Measurements from ENCODE around the gene DMD. TPM values are rescaled to one million over a fixed set of nuclear protein-coding genes. Genes with fewer than 3 reads are reported as not detected.
"Not testable (repeated sequence)": the region's sequence is repeated elsewhere in the genome, so short reads cannot be mapped to it uniquely, and the experiment has no call there.

DMD gene
- total RNA-seq, 1 donor from 2014 or later = 61.6 TPM

DNA sequence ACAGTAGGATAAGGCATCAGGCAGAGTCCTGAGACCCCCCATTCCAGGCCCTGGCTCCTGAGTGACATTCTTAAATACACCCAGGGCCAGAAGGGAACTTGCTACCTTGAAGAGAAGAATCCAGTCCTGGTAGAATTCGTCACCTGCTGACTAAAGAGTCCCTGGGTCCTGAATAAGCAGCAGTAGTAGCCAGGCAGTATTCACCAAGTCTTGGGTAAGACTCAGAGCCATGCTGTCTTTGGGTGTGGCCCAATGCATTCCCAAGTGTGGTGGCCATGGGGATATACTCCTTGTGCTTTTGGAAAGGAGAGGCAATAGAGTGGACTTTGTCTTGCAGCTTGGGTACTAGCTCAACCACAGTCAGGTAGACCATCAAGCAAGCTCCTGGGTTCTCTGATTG, 359.1 kb downstream of the DMD start:
- DNase-seq (ENCODE audit: low spot score) = no peak

DNA sequence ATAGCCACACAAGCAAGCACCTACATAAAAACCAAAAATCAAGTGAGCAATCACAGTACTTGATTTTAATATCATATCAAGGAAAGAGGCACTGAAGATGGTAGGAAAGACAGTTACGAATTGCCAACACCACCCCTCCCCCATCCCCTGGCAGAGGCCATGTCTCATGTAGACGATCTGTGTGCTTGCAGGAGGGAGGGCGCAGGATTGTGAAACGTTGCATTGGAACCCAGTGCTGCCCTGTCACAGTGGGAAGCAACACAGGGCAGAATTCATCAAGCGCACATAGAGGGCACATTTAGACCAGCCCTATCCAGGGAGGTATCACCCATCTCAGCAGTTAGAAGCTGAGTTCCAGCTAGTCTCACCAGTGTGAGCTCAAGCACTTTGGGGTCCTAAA, 359.8 kb downstream of the DMD start:
- no peak for DNase-seq (ENCODE audit: low spot score)

DNA sequence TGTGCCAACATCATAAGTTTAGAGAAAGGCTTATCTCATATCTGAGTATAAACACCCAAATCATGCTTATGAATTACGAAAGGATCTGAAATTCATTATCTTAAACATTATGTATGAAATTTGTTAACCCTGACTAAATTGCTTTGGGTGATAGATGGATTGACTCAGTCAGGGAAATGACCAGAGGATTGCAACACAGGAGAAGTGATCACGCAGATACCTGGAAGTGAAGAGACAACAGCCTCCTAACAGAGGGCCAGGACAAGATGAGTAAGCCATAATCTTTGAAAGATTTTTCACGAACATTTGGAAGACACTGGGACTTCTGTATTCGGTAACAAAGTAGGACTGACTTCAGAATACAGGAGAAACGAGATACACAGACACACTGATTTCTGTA, 363.4 kb downstream of the DMD start:
- DNase-seq (ENCODE audit: low spot score) = no peak

DNA sequence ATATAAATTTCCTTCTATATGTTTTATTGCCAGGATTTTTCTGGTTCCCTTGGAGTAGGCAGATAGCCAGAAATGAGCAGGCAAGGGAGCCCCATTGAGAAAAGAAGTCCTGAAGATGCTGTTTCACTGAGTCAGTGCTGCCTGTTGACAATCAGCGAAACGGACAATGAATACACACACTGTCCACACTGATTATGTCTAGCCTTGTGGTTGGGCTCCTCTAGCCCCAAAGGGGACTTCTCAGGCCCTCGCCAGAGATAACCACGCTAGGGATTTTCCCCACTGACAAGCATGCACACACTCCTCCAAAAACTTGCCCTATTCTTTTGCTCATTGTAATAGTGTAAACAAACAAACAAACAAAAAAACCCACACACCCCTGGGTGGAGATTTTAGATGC, 369.3 kb downstream of the DMD start:
- DNase-seq (ENCODE audit: low spot score) = no peak

DNA sequence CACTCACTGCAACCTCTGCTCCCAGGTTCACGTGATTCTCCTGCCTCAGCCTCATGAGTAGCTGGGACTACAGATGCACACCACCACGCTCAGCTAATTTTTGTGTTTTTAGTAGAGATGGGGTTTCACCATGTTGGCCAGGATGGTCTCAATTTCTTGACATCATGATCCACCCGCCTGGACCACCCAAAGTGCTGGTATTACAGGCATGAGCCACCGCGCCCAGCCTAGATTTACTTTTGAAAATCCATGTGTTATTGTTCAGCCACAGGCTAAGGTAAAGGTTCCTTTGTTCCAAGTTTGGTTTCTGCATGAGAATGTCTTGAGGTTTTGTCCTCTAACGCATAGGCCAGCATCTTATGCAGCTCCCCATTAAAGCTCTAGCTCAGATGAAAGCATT, 371.6 kb downstream of the DMD start:
- no peak for DNase-seq (ENCODE audit: low spot score)

DNA sequence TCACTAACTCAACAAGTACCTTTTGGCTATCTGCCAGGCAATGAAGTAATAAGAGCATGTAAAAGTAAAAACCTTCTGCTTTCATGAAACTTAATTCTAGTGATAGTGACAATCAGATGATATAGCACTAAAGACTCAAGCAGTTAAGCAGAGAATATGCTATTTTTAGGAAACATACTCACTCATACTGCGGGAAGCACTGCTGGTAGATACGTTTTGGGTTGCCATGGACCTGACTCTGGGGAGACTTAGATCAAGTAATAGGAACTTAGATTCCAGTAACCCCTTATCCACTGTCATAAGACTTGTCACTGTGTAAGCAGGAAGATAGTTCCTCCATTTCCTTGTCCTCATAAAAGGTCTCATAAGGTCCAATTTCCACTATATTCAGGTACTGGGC, 386.3 kb downstream of the DMD start:
- DNase-seq (ENCODE audit: low spot score) = no peak

DNA sequence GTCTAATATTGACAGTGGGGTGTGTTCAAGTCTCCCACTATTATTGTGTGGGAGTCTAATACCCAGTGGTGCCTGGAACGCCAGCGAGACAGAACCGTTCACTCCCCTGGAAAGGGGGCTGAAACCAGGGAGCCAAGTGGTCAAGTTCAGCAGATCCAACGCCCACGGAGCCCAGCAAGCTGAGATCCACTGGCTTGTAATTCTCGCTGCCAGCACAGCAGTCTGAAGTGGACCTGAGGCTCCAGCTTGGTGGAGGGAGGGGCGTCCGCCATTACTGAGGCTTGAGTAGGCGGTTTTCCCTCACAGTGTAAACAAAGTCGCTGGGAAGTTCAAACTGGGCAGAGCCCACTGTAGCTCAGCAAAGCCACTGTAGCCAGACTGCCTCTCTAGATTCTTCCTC, 407.3 kb downstream of the DMD start:
- no peak for DNase-seq (ENCODE audit: low spot score)

DNA sequence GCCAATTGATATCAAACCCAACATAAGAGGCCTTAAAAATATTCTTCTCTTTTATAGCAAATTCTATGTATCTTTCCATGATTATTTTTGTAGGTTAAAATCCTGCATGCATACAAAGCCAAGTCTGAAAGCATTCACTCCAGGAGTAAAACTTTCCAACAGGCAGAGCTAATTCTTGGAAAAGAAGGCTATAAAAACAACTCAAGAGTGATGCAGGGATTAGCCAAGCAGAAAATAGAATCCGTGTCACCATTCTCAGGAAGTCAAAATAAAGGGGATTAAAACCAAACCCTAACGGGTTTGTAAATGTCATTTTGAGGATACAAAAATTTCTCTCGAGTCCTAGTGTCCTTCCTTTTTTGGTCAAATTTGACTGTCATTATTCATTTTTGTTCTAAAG, 412.4 kb downstream of the DMD start:
- DNase-seq (ENCODE audit: low spot score) = no peak

DNA sequence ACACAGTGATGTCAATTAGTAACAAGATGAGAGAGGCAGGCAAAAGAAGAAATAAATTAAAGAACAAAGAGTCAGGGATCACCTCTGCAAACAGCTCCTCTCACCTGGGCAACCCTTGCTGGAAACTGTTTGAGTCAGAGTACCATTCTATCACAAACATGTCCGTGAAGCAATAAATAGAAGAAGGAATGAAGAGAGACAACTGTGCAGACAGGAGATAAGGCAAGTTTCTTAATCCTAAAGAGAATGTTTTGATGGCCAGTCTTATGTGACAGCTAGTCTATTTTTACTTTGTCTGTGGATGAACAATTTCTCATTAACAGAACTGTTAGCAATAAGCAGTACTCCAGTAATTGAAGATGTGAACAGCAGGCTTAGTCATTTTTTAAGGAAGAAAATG, 422.4 kb downstream of the DMD start:
- DNase-seq (ENCODE audit: low spot score) = no peak

DNA sequence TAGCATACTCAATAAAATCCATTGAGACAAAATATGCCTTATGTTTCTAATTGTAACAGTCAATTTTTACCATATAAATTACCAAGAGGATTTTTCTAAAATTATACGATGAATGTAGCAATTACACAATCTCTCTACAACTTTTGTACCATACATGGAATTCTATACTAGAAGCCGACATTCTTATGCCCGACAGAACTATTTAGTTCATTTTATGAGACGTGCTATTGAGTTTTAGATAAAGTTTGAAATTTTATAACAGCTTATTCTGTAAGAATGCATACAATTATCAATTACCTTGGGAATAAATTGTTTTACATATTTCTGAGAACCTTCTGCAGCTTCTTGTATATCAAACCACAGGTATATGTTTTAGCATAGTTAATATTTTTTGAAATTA, 431.2 kb downstream of the DMD start:
- no peak for DNase-seq (ENCODE audit: low spot score)

DNA sequence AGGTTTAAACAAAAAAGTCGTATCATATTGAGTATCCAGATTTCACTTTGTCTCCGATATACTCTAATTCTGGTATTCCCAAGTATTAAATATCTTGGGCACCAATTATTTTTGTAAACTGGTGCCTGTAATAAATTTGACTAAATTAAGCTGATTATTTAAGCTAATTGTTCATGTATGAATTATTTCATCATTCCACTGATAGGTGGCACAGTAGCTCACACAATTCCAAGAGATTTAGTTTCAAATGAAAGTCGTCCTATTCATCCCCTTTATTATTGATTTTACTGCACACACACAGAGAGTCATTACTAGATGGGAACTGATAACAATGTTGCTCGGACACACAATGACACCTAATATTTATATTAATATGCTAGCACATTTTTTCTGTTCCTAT, 432.4 kb downstream of the DMD start:
- DNase-seq (ENCODE audit: low spot score) = no peak

DNA sequence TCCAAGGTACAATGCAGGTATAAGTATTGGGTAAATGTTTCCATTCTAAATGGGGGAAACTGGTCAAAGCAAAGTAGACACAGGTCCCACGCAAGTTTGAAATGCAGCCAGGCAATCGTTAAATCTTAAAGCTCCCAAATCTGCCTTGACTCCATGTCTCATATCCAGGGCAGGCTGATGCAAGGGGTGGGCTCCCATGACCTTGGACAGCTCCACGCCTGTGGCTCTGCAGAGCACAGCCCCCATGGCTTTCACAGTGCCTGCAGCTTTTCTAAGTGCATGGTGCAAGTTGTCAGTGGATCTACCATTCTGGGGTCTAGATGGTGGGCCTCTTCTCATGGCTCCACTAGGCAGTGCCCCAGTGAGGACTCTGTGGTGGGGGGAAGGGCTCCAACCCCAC, 436.4 kb downstream of the DMD start:
- DNase-seq (ENCODE audit: low spot score) = no peak

DNA sequence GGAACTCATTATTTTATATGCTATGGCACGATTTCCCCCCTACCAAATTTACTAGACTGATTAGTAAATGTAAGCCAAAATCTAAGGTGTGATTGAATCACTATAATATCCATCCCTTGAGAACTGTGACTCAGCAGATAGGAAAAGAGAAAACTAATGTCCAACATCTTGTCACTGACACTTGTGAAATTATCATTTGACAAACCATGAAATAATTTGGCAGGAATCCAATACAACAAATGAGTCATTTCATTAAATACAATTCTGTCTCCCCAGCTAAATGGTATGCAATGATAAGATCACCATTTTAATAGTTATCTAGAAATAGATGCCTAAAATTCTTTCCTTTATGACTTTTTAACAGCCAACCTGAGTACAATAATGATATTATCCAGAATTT, 462.3 kb downstream of the DMD start:
- no peak for DNase-seq (ENCODE audit: low spot score)

DNA sequence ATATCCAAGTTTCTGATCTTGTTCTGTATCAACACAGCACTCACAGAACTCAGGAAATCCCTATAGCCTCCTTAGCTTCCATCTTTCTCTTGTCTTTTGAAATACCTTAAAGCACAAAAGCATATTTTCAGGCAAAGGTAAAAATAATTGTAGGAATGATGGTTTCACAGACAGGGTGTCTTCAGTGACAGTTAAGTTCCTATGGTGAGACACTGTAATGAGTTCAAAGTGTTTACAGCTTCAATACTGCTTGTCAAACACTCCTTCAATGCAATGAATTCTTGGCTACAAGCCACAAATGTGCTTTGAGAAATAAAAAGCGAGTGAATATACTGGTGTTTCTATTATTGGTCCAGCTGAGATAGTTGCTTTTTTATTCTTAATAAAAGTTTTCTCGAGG, 466.0 kb downstream of the DMD start:
- no peak for DNase-seq (ENCODE audit: low spot score)

DNA sequence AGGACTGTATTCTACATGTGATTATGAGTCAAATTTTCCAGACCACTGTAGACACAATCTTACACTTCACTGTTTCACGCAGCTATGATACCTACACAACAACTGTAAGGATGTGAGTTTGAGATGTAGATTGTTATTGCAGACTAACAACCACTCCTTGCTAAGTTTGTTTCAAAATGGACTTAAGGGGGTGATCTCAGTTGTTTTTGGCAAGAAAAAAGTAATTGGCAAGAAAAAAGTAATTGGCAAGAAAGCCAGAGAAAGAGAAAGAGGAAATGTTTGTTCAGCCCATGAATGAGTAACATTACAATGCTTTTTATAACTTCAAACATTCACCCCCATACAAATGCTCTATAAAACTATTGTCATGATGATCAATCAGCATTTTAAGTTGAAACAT, 466.4 kb downstream of the DMD start:
- no peak for DNase-seq (ENCODE audit: low spot score)

DNA sequence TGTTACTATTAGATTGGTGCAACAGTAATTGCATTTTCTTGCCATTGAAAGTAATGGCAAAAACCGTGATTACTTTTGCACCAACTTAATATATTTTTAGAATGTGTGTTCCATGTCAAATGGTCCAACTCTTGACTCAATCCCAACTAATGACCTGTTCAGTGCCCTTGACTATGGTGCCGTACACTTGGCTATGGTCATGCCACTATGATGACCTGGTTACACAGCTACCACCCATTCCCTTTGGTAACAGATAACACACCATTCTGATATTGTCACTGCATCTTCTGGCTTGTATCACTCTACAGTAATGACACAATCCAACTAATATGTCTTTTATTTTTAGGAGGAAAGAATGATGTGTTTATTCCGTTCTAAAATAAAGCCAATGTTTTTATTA, 469.4 kb downstream of the DMD start:
- no peak for DNase-seq (ENCODE audit: low spot score)

DNA sequence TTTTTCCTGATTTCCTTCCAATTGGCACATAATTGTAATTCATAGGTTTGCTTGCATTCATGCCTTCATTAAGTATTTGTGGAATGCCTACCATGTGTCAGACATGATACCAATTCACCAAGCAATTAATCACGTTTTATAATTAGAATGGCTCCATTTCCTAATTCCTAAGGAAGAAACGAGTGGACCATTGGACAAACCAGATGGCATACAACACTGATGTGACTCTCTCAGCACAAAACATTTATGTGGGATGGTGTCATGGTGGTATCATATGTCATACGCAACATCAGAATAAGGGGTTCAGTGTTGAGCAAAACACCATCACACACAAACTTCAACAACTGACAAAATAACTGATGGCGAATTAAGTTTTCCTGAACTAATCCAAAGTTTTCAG, 502.8 kb downstream of the DMD start:
- DNase-seq (ENCODE audit: low spot score) = no peak

DNA sequence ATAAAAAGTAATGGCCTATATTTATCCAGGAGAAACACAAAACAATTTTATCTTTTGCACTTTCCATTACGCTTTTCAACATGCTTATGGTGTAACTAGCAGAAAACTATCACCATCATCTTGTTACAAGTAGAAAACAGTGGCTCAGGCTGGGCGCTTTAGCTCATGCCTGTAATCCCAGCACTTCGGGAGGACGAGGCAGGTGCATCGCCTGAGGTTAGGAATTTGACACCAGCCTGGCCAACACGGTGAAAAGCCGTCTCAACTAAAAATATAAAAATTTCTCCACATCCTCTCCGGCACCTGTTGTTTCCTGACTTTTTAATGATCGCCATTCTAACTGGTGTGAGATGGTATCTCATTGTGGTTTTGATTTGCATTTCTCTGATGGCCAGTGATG, 506.0 kb downstream of the DMD start:
- DNase-seq (ENCODE audit: low spot score) = not testable (repeated sequence)

DNA sequence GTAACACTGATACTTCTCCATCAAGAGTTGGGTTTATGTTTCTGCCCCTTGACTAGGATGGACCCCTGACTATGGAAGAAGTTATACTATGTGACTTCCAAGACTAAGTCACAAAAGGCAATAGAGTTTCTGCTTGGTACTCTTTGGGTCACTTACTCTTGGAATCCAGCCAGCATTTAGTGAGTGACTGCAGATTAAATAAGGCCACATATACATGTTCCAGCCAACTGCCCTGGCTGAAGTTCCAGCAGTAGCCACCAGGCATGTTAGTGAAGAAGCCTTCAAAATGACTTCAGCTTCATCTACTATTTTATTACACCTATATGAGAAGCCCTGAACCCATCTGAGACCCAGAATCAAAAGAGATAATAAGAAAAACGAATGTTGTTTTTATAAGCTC, 524.0 kb downstream of the DMD start:
- DNase-seq (ENCODE audit: low spot score) = no peak

DNA sequence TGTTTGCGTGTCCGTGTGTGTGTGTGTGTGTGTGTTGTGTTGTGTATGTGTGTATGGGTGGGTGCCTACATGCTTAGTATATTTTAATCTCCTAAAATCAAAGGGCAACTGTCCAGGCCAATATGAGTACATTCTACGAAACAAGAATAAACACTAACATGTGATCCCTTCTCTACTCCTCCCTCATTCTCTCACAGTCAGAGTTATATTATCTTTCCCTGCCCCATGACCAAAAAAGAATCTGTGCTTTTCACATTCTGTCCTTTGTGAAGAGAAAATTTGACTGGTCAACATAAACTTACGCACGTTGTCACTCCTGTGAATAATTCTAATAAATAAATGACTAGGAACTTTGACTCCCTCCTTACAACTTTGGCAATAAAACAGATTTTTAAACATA, 532.9 kb downstream of the DMD start:
- no peak for DNase-seq (ENCODE audit: low spot score)

DNA sequence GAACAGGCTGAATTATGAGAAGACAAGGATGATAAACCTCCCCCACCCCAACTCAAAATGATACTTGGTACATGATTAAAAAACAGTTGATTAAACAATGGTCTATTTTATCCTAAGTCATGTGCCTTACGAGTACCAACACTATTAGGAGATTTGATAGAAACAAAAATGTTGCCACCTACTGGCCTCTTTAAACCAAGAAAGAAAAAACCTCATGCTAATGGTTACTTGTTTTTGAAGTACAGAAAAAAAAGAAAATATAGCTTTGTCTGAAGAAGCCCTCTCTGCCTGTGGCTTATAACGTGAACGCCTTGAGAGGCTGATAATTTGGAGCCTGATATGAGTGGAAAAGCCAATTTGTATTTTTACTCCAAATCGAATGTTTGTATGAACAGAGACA, 538.2 kb downstream of the DMD start:
- DNase-seq (ENCODE audit: low spot score) = no peak

DNA sequence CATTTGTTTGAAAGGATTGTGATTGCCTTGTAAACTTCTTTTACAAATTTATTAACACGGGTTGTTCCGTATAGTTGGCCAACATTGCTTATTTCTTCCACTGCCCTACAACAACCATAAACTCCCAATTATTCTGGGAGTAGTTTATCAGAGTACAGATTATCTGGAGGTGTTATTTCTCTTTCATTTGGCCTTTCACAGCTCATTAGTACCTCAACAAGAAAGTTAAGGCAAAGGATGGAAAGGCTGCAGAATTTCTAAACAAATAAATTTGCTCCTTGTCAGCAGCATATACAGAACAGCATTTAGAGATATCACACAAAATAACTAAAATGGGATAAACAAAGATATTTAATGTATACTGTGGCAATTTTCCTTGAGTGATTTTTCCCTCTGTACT, 548.8 kb downstream of the DMD start:
- no peak for DNase-seq (ENCODE audit: low spot score)

DNA sequence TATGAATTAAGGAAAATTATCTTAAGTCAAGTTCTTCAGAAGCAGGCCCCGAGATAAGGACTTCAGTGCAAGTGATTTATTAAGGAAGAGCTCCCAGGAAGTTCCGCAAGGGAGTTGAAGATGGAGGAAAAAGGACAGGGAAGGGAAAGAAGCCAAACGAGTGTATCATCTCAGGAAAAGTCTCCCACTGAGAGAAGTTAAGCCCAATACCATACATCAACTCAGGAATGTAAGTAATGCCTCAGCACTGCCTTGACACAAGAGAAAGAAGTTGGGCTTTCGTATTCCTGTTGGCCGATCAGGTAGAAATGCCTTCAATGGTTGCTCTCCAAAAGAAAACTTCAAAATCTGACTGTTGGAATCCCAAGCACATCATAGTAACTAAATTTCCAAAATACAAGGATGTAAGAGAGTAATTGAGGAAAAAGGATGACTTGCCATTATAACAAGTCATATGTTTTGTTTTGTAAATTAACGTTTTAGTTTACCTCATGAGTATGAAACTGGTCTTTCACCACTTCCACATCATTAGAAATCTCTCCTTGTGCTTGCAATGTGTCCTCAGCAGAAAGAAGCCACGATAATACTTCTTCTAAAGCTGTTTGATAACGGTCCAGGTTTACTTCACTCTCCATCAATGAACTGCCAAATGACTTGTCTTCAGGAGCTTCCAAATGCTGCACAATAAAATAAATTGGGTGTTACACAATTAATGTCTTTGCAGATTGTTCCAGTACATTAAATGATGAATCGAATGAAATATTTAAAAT, 566.7 kb downstream of the DMD start:
- no peak for DNase-seq (ENCODE audit: low spot score)

DNA sequence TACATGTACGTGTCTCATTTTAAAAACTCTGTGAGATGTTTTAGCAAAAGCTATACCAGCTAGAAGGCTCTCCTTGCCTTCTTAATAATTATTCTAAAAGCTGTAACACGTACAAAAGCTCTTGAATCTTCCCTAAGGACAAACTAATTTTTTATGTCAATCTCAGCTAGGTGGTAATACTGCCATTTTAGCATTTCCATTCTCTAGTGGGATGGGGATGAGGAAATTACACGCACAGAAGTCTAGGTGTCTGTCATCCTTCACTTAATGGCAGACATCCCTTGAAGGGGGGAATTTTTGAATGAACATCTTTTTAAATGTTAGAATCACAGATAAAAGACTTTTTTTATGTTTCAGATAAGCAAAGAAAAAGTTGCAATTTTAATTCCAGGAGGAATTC, 569.1 kb downstream of the DMD start:
- no peak for DNase-seq (ENCODE audit: low spot score)

Measured in ureter (tissue), 1 donor.